Fibroblast of lung (primary cell): ENCODE data around the gene NECAP2.

Source experiments
- EZH2 ChIP-seq: IDR thresholded peaks from 2 replicates; pipeline ENCODE4 v1.5.1; 2012; ENCODE audit warnings: low read length, control low read depth, mild to moderate bottlenecking; ENCODE audit errors: missing control alignments
- TF ChIP-seq, protein P1 (sequence below), 2 donors: IDR thresholded peaks in 1 of 2; conservative IDR thresholded peaks in 1 of 2; 1 replicate in 1 of 2; 2 replicates in 1 of 2; pipeline ENCODE4 v1.5.1; 2011 to 2012; ENCODE audit warnings: low read length in 2 of 2, control low read depth in 1 of 2, inconsistent platforms in 1 of 2, low read depth in 1 of 2, mild to moderate bottlenecking in 1 of 2

DNA sequence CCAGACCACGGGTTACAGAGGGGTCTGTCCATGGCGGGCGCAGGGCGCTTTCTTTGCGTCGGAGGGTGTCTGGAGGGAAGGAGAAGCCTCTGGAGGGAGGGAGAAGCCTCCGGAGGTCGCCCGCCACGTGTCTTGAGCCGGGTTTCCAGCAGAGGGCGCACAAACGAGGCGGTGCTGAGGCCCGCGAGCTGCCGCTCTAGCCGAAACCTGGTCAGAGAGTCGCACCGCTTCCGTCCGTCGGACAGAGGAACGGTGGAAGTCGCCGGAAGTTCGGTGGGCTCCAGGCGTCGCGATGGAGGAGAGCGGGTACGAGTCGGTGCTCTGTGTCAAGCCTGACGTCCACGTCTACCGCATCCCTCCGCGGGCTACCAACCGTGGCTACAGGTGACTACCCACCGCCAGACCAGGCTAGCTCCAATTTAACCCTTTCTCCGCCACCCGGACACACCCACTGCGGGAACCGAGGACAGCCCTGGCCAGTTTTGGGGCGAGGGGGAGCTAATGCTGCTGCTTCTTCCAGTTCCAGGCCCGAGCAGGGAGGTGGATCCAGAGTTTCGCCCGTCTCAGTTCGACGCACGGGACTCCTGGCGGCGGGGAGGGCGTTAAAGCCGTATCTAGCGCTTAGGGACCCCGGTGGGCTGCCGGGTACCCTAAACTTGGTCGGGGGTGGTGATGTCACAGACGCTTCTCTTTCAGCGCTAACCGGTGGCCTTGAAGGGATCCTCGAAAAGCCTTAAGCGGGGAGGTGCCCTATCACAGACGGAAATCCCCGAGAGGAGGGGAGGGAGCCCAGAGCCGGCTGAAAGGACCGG, at the start of gene NECAP2:
- TF ChIP-seq, protein P1, sequence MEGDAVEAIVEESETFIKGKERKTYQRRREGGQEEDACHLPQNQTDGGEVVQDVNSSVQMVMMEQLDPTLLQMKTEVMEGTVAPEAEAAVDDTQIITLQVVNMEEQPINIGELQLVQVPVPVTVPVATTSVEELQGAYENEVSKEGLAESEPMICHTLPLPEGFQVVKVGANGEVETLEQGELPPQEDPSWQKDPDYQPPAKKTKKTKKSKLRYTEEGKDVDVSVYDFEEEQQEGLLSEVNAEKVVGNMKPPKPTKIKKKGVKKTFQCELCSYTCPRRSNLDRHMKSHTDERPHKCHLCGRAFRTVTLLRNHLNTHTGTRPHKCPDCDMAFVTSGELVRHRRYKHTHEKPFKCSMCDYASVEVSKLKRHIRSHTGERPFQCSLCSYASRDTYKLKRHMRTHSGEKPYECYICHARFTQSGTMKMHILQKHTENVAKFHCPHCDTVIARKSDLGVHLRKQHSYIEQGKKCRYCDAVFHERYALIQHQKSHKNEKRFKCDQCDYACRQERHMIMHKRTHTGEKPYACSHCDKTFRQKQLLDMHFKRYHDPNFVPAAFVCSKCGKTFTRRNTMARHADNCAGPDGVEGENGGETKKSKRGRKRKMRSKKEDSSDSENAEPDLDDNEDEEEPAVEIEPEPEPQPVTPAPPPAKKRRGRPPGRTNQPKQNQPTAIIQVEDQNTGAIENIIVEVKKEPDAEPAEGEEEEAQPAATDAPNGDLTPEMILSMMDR (conservative IDR thresholded peaks at IDR 0.05 in 1 of 2, IDR thresholded peaks at IDR 0.05 in 1 of 2; ENCODE audit: low read depth in 1 of 2, low read length in 2 of 2) = peak; percentile 17 to 83
- TF ChIP-seq EZH2 = no peak
